ENCODE data around the gene SERTM2.
"Not testable (repeated sequence)": the region's sequence is repeated elsewhere in the genome, so short reads cannot be mapped to it uniquely, and the experiment has no call there.

SERTM2 gene

DNA sequence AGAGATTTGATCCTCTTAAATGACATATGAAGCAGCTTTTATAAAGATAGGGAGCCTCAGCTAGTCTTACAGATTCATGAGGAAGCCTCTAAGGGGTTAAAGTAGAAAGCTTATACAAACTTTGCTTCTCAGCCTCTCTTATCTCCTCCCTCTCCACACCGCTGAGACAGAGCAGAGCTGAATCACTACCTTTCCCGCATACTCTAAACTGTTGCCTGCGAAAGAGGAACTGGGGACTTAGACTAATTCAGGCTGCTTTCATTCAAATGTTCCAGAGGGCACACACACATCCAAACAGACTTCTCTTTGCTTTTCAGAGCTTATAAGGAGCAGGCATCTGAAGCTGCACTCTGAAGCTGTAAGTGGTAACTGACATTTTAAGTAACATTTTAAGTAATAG, at the start of gene SERTM2:
Gene SERTM2 (plus strand): TSS at position 169 of the 400 bp plus-strand sequence. CDS start 7,213 bp downstream, outside the sequence.
- DNase-seq = no peak

GRCh38 chrX:111465669-111466068, 45.8 kb upstream of the SERTM2 start:
- no peak for DNase-seq

DNA sequence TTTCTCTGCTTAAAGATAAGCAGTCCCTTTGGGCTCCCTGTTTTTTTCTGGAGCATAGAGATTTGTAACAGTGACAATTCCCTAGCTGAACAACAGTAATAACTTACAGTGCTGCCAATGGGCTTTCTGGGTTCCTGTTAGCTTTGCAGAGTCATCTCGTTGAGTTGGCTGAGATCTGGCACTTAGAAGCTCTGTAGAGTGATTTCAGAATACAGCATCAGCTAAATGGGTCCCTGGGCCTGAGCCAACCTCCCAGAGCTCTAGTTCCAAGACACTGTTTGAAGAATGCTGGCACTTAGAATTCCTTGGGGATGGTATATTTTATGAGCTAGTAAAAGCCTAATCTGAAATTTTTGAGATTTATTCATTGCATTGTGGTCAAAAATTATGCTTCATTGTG, 43.5 kb upstream of the SERTM2 start:
- DNase-seq = no peak

- no peak for DNase-seq
Observed at GRCh38 chrX:111470681-111471403, 40.6 kb upstream of the SERTM2 start.

- DNase-seq = no peak
Observed at GRCh38 chrX:111481896-111482295, 29.5 kb upstream of the SERTM2 start.

DNA sequence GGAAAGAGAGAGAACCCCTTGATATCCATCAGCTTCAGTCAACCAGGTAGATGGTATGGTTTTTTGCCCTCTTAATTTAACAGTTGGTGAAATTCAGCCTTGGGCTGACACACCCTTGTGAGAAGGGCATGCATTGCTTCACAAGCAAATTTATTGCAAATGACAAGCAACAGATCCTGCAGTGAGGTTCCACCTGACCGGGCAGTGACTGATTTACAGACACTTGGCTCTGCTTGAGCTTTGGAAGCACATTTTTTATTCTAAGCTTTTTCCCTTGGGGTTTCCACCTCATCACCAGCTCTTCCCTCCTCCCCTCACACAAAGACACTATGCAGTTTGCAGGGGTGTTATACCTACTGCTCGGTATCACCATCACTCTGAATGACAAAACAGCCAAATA, 28.3 kb upstream of the SERTM2 start:
- DNase-seq = no peak

DNA sequence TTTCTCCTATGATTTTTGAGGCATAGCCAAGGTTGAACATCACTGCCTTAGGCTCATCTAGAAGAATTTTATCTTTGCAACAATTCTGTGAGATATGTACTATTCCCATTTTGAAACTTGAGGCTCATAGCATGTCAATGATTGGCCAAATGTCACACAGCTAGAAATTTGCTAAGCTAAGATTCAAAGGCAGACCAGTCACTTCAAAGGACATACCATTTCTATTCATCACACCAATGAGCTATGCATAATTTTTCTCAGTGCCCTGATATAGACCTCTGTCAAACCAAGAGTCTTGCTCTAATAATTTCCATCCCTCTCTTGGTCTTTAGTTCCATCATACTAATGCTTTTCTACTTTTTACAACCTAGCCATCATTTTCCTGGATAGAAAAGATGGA, 27.6 kb upstream of the SERTM2 start:
- no peak for DNase-seq

- DNase-seq = no peak
Observed at GRCh38 chrX:111490688-111491087, 20.8 kb upstream of the SERTM2 start.

- DNase-seq = no peak
Observed at GRCh38 chrX:111492085-111492484, 19.4 kb upstream of the SERTM2 start.

- no peak for DNase-seq
Observed at GRCh38 chrX:111498538-111499103, 12.8 kb upstream of the SERTM2 start.

DNA sequence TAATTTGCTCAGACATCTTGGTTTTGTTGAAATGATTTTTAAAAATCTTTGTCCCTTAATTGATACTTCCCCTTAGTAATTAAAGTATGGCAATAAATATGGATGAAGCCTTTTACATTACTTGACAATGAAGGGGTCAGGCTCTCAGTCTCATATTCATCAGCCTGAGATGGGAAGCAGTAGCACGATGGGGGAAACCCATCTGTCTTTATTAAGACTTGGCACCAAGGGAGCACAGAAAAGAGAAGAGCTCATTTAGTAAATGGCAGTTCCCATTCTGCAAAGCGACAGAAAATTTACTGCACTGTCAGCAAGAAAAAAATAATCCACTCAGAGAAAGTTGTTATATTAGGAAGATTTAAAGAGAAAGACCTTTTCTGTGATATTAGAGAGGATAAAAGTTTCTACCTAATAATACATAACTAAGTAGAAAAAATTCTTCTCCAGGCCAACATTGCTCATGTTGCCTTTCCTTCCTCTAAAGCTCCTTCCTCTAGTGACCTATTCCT, 7.9 kb upstream of the SERTM2 start:
- DNase-seq = no peak

GRCh38 chrX:111504941-111505340, 6.5 kb upstream of the SERTM2 start:
- DNase-seq = no peak

- DNase-seq = no peak
Observed at GRCh38 chrX:111505783-111506182, 5.7 kb upstream of the SERTM2 start.

DNA sequence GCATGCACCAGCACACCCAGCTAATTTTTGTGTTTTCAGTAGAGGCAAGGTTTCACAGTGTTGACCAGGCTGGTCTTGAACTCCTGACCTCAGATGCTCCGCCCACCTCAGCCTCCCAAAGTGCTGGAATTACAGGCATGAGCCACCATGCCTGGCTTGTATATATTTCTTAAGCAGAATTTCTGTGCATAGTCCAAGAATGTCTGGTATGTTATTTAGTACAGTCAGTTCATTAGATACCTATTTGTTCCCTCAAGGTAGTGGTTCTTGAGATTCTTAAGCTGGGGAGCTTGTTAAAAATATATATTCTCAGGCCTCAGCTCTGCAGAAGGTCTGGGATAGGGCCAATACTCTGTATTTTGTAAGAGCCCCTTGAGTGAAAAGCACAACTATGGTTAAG, 4.6 kb upstream of the SERTM2 start:
- no peak for DNase-seq

DNA sequence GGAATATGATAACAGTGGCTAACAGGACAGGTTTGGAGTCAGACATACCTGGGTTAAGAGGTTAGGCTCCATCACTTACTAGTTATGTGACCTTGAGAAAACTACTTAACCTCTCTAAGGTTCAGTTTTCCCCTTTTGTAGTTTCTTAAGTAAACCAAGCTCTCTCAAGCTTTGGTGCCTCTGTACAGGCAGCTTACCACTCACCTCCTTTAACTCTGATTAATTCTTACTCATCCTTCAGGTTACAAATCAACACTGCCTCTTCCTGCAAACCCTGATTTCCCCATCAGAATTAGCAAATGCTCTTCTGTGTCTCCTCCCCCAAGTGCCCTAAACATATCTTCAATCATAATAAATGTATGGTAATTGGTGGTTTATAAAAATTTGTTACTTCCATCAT, 3.5 kb upstream of the SERTM2 start:
- no peak for DNase-seq

- DNase-seq = no peak
Observed at GRCh38 chrX:111515298-111515697, 3.9 kb downstream of the SERTM2 start.

DNA sequence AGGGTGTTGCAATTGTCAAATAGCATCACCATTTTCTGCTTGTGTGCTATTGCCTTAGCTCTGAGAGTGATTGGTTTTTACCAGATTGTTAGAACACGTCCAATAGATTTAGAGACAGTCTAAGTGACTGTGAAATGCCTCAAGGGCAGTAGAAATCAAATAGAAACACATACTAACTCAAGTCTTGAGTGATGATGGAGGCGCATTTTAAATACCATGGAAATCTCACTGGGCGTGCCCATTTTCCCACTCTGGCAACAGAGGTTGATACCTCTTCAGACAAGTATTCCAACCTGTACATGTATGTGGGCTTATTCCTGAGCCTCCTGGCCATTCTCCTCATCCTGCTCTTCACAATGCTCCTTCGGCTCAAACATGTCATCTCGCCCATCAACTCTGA, 7.2 kb downstream of the SERTM2 start:
- no peak for DNase-seq

GRCh38 chrX:111519215-111519614, 7.8 kb downstream of the SERTM2 start:
- no peak for DNase-seq

- no peak for DNase-seq
Observed at GRCh38 chrX:111520506-111520905, 9.1 kb downstream of the SERTM2 start.

GRCh38 chrX:111521169-111521568, 9.7 kb downstream of the SERTM2 start:
- no peak for DNase-seq

GRCh38 chrX:111543212-111543741, 31.8 kb downstream of the SERTM2 start:
- DNase-seq = no peak

- not testable (repeated sequence) for DNase-seq
Observed at GRCh38 chrX:111549235-111549634, 37.8 kb downstream of the SERTM2 start.

DNA sequence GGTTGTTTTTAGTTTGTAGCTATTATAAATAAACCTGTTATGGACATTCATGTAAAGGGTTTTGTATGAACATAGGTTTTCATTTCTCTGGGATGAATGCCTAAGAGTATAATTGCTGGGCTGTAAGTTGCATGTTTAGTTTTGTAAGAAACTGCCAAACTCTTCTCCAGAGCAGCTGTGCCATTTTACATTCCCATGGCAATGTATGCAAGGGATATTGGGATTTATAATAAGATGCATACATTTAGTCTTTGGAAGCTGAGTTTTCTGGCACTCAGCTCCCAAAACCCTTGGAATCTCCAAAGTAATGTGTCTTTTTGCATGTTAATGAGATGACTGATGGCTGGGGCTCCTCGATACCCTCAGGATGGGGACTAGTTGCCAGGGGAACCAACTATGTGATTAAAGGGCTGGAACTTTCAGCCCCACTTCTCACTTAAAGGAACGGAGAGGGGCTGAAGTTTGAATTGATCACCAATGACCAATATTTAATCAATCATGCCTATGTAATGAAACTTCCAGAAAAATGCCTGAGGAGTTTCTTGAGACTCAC, 44.0 kb downstream of the SERTM2 start:
- DNase-seq = no peak

- no peak for DNase-seq
Observed at GRCh38 chrX:111560801-111561200, 49.4 kb downstream of the SERTM2 start.

Data from activated gamma-delta T cell treated with Interleukin-2 at 50 U/mL for 16 hours (primary cell).